Measurements from ENCODE around the gene CASP14. TPM values are rescaled to one million over a fixed set of nuclear protein-coding genes. Genes with fewer than 3 reads are reported as not detected.

CASP14 gene
- total RNA-seq, 4 donors from 2014 or later: not detected

DNA sequence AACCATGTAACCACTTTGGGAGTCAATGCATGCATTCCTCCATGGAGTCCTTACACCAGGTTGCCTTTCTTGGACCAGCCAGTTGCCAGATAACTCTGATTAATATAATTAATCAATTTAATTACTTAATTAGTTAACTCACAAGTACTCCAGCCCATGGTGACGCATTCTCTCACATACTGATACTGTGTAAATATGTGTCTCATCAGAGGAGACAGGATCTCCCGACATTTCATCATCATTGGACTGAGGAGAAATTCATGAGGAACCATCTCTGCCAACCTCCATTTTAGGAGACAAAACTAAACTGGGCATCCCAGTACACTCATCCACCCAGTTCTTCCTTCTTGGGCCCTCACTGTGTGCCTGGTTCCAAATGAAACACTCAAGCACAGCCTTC is 6.5 kb upstream of the CASP14 start:
- TF ChIP-seq POLR2AphosphoS5 (IDR thresholded peaks at IDR 0.05) (no peak), EP300 (IDR thresholded peaks at IDR 0.05) (no peak), POLR2A (IDR thresholded peaks at IDR 0.05) (no peak)
- TF ChIP-seq, protein P1, sequence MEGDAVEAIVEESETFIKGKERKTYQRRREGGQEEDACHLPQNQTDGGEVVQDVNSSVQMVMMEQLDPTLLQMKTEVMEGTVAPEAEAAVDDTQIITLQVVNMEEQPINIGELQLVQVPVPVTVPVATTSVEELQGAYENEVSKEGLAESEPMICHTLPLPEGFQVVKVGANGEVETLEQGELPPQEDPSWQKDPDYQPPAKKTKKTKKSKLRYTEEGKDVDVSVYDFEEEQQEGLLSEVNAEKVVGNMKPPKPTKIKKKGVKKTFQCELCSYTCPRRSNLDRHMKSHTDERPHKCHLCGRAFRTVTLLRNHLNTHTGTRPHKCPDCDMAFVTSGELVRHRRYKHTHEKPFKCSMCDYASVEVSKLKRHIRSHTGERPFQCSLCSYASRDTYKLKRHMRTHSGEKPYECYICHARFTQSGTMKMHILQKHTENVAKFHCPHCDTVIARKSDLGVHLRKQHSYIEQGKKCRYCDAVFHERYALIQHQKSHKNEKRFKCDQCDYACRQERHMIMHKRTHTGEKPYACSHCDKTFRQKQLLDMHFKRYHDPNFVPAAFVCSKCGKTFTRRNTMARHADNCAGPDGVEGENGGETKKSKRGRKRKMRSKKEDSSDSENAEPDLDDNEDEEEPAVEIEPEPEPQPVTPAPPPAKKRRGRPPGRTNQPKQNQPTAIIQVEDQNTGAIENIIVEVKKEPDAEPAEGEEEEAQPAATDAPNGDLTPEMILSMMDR (IDR thresholded peaks at IDR 0.05): no peak
- WGBS, 2 donors (ENCODE audit: low coverage in 1 of 2): 93% methylated on average over 2 of the region's 2 CpGs; no CpG with 5 or more reads in 1 of the 2 donors
- Histone ChIP-seq H3K36me3 (no peaks in the 10 kb centered on the region), H3K4me3 (no peak overlapping the region), H3K4me1 (no peaks in the 10 kb centered on the region), H3K27ac (no peak overlapping the region), H3K27me3 (peaks cover 54% of the 10 kb centered on the region), H3K9me3 (no peaks in the 10 kb centered on the region)
- ATAC-seq: no peak

GRCh38 chr19:15045506-15045905 is 3.8 kb upstream of the CASP14 start:
- Histone ChIP-seq H3K4me3 (no peak overlapping the region), H3K9me3 (no peaks in the 10 kb centered on the region), H3K27me3 (peaks cover 50% of the 10 kb centered on the region), H3K4me1 (no peaks in the 10 kb centered on the region), H3K27ac (no peak overlapping the region), H3K36me3 (no peaks in the 10 kb centered on the region)
- WGBS, 2 donors (ENCODE audit: low coverage in 1 of 2): 43 to 80% methylated on average over 1 to 2 of the region's 3 CpGs
- no peak for ATAC-seq
- TF ChIP-seq POLR2A (IDR thresholded peaks at IDR 0.05) (no peak), POLR2AphosphoS5 (IDR thresholded peaks at IDR 0.05) (no peak), EP300 (IDR thresholded peaks at IDR 0.05) (no peak)
- TF ChIP-seq, protein P1 (IDR thresholded peaks at IDR 0.05): no peak

DNA sequence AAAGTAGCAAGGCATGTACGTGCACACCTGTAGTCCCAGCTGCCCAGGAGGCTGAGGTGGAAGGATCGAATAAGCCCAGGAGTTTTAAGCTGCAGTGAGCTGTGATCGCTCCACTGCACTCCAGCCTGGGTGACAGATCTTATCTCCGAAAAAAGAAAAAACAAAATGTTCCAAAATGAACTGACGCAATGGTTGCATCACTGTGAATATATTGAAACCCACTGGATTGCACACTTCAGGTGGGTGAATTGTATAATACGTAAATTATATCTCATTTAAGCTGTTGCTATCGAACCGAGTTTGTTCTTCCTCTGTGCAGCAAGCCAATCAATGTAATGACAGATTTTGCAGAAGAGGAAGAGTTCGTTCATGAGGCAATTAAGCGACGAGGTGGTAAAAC is 1.6 kb upstream of the CASP14 start:
- WGBS, 2 donors (ENCODE audit: low coverage in 1 of 2): 83 to 89% methylated on average over 5 to 11 of the region's 11 CpGs
- Histone ChIP-seq H3K9me3 (no peaks in the 10 kb centered on the region), H3K27ac (no peak overlapping the region)

DNA sequence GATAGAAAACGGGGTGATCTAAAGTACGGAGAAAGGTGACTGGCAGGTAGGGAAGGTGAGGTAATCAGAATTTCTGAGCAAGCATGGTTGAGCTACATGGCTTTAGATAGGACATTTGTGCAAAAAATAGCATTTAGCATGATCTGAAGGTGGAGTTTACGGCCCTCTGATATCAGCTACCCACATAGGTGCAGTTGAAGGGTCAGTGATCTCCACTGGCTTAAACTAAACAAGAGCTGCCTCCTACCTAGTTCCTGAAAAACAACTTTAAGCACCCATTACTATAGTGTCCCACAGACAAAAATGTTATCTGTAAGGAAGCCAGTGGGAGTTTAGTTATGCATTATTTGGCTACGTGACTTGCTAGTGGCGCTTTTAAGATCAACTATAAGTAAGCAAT is 1.2 kb upstream of the CASP14 start:
- Histone ChIP-seq H3K4me3 (no peak overlapping the region), H3K27me3 (peaks cover 50% of the 10 kb centered on the region), H3K27ac (no peak overlapping the region), H3K9me3 (no peaks in the 10 kb centered on the region), H3K36me3 (no peaks in the 10 kb centered on the region), H3K4me1 (no peaks in the 10 kb centered on the region)
- TF ChIP-seq POLR2A (IDR thresholded peaks at IDR 0.05): no peak
- TF ChIP-seq EP300 (IDR thresholded peaks at IDR 0.05): no peak
- TF ChIP-seq, protein P1 (IDR thresholded peaks at IDR 0.05): no peak
- no peak for TF ChIP-seq POLR2AphosphoS5 (IDR thresholded peaks at IDR 0.05)
- 70 to 73% methylated on average over 2 to 5 of the region's 5 CpGs for WGBS, 2 donors (ENCODE audit: low coverage in 1 of 2)
- ATAC-seq: no peak

More for the DNA sequence above, 1.6 kb upstream of the CASP14 start:
- H3K4me1 ChIP-seq: no peaks in the 10 kb centered on the region
- H3K27me3 ChIP-seq: peaks cover 50% of the 10 kb centered on the region
- no peak overlapping the region for H3K4me3 ChIP-seq
- H3K36me3 ChIP-seq: no peaks in the 10 kb centered on the region
- TF ChIP-seq POLR2AphosphoS5 (IDR thresholded peaks at IDR 0.05) (no peak), POLR2A (IDR thresholded peaks at IDR 0.05) (no peak), EP300 (IDR thresholded peaks at IDR 0.05) (no peak)
- TF ChIP-seq, protein P1 (IDR thresholded peaks at IDR 0.05): no peak
- ATAC-seq: no peak

DNA sequence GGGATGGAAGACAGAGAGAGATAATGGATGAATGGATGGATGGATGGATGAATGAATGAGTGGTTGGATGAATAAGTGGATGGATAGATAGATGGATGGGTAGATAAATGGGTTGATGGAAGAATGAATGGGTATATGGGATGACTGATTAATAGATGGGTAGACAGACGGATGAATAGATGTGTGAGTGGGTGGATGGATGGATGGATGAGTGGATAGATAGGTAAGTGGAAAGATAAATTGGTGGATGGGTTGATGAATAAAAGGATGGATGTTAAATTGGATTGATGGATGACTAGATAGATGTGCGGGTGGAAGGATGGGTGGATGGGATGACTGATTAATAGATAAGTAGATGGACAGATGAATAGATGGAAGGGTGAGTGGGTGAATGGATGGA is 1.4 kb downstream of the CASP14 start:
- no peak overlapping the region for H3K4me3 ChIP-seq
- peaks cover 61% of the 10 kb centered on the region for H3K27me3 ChIP-seq
- no peak for ATAC-seq
- H3K36me3 ChIP-seq: no peaks in the 10 kb centered on the region
- H3K9me3 ChIP-seq: no peaks in the 10 kb centered on the region
- WGBS, 2 donors (ENCODE audit: low coverage in 1 of 2): 74 to 86% methylated on average over 2 of the region's 2 CpGs
- H3K4me1 ChIP-seq: no peaks in the 10 kb centered on the region
- TF ChIP-seq, protein P1 (IDR thresholded peaks at IDR 0.05): no peak
- TF ChIP-seq POLR2A (IDR thresholded peaks at IDR 0.05) (no peak), POLR2AphosphoS5 (IDR thresholded peaks at IDR 0.05) (no peak), EP300 (IDR thresholded peaks at IDR 0.05) (no peak)
- no peak overlapping the region for H3K27ac ChIP-seq

Data from gastroesophageal sphincter (tissue), 4 donors.